SK-N-SH treated with all-trans-retinoic acid at 6 μM for 48 hours (cell line): ENCODE results near the gene MRPL41.

Experiments used
- ATAC-seq: fragments of 200-7000 bp; cut with Tn5 transposase; 3 replicates; pipeline ENCODE4 v1.9.1; 2020; ENCODE audit warnings: mild to moderate bottlenecking, moderate library complexity
- ARNTL ChIP-seq: fragments of 450-650 bp; formaldehyde crosslinking; IDR thresholded peaks from 2 replicates; pipeline ENCODE4 v1.5.0; 2020; ENCODE audit warnings: low read depth, mild to moderate bottlenecking, moderate library complexity, borderline replicate concordance
- BACH2 ChIP-seq: fragments of 250-450 bp; sonication (Bioruptor Pico); IDR thresholded peaks from 2 replicates; pipeline ENCODE4 v1.9.0; 2021; ENCODE audit warnings: mild to moderate bottlenecking, borderline replicate concordance
- CSDC2 ChIP-seq: fragments of 250-450 bp; sonication (Bioruptor Pico); IDR thresholded peaks from 2 replicates; pipeline ENCODE4 v1.5.0; 2020; ENCODE audit warnings: mild to moderate bottlenecking, moderate library complexity
- CSRNP3 ChIP-seq: fragments of 250-450 bp; sonication (Bioruptor Pico); IDR thresholded peaks from 2 replicates; pipeline ENCODE4 v1.5.1; 2021; ENCODE audit warnings: mild to moderate bottlenecking, moderate library complexity
- ESRRG ChIP-seq: fragments of 250-450 bp; sonication (Bioruptor Pico); IDR thresholded peaks from 2 replicates; pipeline ENCODE4 v1.6.1; 2021; ENCODE audit warnings: mild to moderate bottlenecking
- GLIS3 ChIP-seq: fragments of 250-450 bp; sonication (Bioruptor Pico); IDR thresholded peaks from 2 replicates; pipeline ENCODE4 v1.5.0; 2020; ENCODE audit warnings: mild to moderate bottlenecking, moderate library complexity
- ISL1 ChIP-seq: fragments of 250-450 bp; sonication (Bioruptor Pico); IDR thresholded peaks from 2 replicates; pipeline ENCODE4 v2.1.2; 2022; ENCODE audit warnings: mild to moderate bottlenecking, moderate library complexity
- OSR1 ChIP-seq: fragments of 250-450 bp; sonication (Bioruptor Pico); IDR thresholded peaks from 2 replicates; pipeline ENCODE4 v1.8.0; 2022; ENCODE audit warnings: moderate library complexity, mild to moderate bottlenecking, inconsistent platforms
- POU6F1 ChIP-seq: fragments of 250-450 bp; sonication (Bioruptor Pico); IDR thresholded peaks from 2 replicates; pipeline ENCODE4 v1.8.0; 2021; ENCODE audit warnings: low read depth, mild to moderate bottlenecking, moderate library complexity, borderline replicate concordance
- PPARA ChIP-seq: fragments of 250-450 bp; sonication (Bioruptor Pico); IDR thresholded peaks from 2 replicates; pipeline ENCODE4 v1.5.0; 2020; ENCODE audit warnings: mild to moderate bottlenecking, borderline replicate concordance
- RARB ChIP-seq: fragments of 250-450 bp; sonication (Bioruptor Pico); IDR thresholded peaks from 2 replicates; pipeline ENCODE4 v1.8.0; 2021; ENCODE audit warnings: mild to moderate bottlenecking, moderate library complexity
- SNAI2 ChIP-seq: fragments of 250-450 bp; sonication (Bioruptor Pico); IDR thresholded peaks from 2 replicates; pipeline ENCODE4 v1.5.0; 2020; ENCODE audit warnings: mild to moderate bottlenecking, moderate library complexity
- TCF4 ChIP-seq: fragments of 250-450 bp; sonication (Bioruptor Pico); IDR thresholded peaks from 2 replicates; pipeline ENCODE4 v1.8.0; 2021; ENCODE audit warnings: mild to moderate bottlenecking, moderate library complexity, borderline replicate concordance
- TSHZ2 ChIP-seq: fragments of 250-450 bp; sonication (Bioruptor Pico); IDR thresholded peaks from 2 replicates; pipeline ENCODE4 v1.5.0; 2020; ENCODE audit warnings: mild to moderate bottlenecking, moderate library complexity
- ZC3H10 ChIP-seq: fragments of 250-450 bp; sonication (Bioruptor Pico); IDR thresholded peaks from 2 replicates; pipeline ENCODE4 v1.5.1; 2021; ENCODE audit warnings: mild to moderate bottlenecking, moderate library complexity
- ZFP3 ChIP-seq: fragments of 250-450 bp; sonication (Bioruptor Pico); IDR thresholded peaks from 2 replicates; pipeline ENCODE4 v1.5.0; 2020; ENCODE audit warnings: mild to moderate bottlenecking, moderate library complexity
- ZFP30 ChIP-seq: fragments of 450-650 bp; formaldehyde crosslinking; IDR thresholded peaks from 2 replicates; pipeline ENCODE4 v1.5.0; 2022; ENCODE audit warnings: mild to moderate bottlenecking, moderate library complexity
- ZNF565 ChIP-seq: fragments of 450-650 bp; formaldehyde crosslinking; conservative IDR thresholded peaks from 2 replicates; pipeline ENCODE4 v1.5.0; 2020; ENCODE audit warnings: low read depth, mild to moderate bottlenecking, moderate library complexity
- ZNF70 ChIP-seq: fragments of 450-650 bp; formaldehyde crosslinking; IDR thresholded peaks from 2 replicates; pipeline ENCODE4 v1.5.0; 2020; ENCODE audit warnings: mild to moderate bottlenecking, moderate library complexity
- ZNF8 ChIP-seq: fragments of 450-650 bp; formaldehyde crosslinking; IDR thresholded peaks from 2 replicates; pipeline ENCODE4 v1.5.0; 2020; ENCODE audit warnings: mild to moderate bottlenecking, moderate library complexity

The MRPL41 gene

GRCh38 chr9:137522746-137523455, 28.8 kb upstream of the MRPL41 start:
- TF ChIP-seq RARB (CRISPR knock-in tag) (no peak), BACH2 (no peak), ZFP30 (CRISPR knock-in tag) (no peak), PPARA (CRISPR knock-in tag) (no peak), TCF4 (CRISPR knock-in tag) (no peak), CSDC2 (CRISPR knock-in tag) (no peak), ISL1 (CRISPR knock-in tag) (no peak), POU6F1 (CRISPR knock-in tag) (no peak), ZFP3 (CRISPR knock-in tag) (no peak), ZNF8 (CRISPR knock-in tag) (no peak), ZNF565 (CRISPR knock-in tag) (no peak), ZNF70 (CRISPR knock-in tag) (no peak), ESRRG (no peak), GLIS3 (CRISPR knock-in tag) (no peak), TSHZ2 (CRISPR knock-in tag) (no peak), ARNTL (CRISPR knock-in tag) (no peak), ZC3H10 (CRISPR knock-in tag) (no peak)
- ATAC-seq = no peak

GRCh38 chr9:137524161-137524980, 27.3 kb upstream of the MRPL41 start:
- TF ChIP-seq CSDC2 (CRISPR knock-in tag) (no peak), GLIS3 (CRISPR knock-in tag) (no peak), CSRNP3 (CRISPR knock-in tag) (no peak), ARNTL (CRISPR knock-in tag) (no peak), ZFP3 (CRISPR knock-in tag) (no peak), OSR1 (CRISPR knock-in tag) (no peak), BACH2 (no peak), POU6F1 (CRISPR knock-in tag) (no peak), ZNF565 (CRISPR knock-in tag) (no peak), ZNF70 (CRISPR knock-in tag) (no peak), PPARA (CRISPR knock-in tag) (no peak), RARB (CRISPR knock-in tag) (no peak), TSHZ2 (CRISPR knock-in tag) (no peak), SNAI2 (CRISPR knock-in tag) (no peak)
- ATAC-seq = no peak
